HEK293 (cell line): ENCODE data around the gene SLC35E2B.
"Not testable (repeated sequence)": the region's sequence is repeated elsewhere in the genome, so short reads cannot be mapped to it uniquely, and the experiment has no call there.

Experiments used
- BCL11A ChIP-seq: fragments of 450-650 bp; formaldehyde crosslinking; IDR thresholded peaks from 2 replicates; pipeline ENCODE4 v1.5.1; 2016; ENCODE audit warnings: low read depth, missing biosample characterization, missing genetic modification characterization
- CTCF ChIP-seq: fragments of 450-650 bp; formaldehyde crosslinking; IDR thresholded peaks from 2 replicates; pipeline ENCODE4 v1.5.1; 2016; ENCODE audit warnings: missing biosample characterization, missing genetic modification characterization
- EGR2 ChIP-seq: fragments of 450-650 bp; formaldehyde crosslinking; IDR thresholded peaks from 2 replicates; pipeline ENCODE4 v1.5.1; 2016; ENCODE audit warnings: low read depth, missing biosample characterization, missing genetic modification characterization
- PRDM10 ChIP-seq: fragments of 450-650 bp; formaldehyde crosslinking; IDR thresholded peaks from 2 replicates; pipeline ENCODE4 v1.5.1; 2016; ENCODE audit warnings: missing biosample characterization, missing genetic modification characterization
- RBAK ChIP-seq: fragments of 450-650 bp; formaldehyde crosslinking; IDR thresholded peaks from 2 replicates; pipeline ENCODE4 v1.5.1; 2016; ENCODE audit warnings: missing biosample characterization, missing genetic modification characterization
- ZNF202 ChIP-seq: fragments of 450-650 bp; formaldehyde crosslinking; IDR thresholded peaks from 2 replicates; pipeline ENCODE4 v1.5.1; 2016; ENCODE audit warnings: missing biosample characterization, missing genetic modification characterization, borderline replicate concordance
- ZNF449 ChIP-seq: fragments of 450-650 bp; formaldehyde crosslinking; IDR thresholded peaks from 2 replicates; pipeline ENCODE4 v1.5.1; 2017; ENCODE audit warnings: missing biosample characterization, mild to moderate bottlenecking, missing genetic modification characterization, moderate library complexity
- ZNF596 ChIP-seq: fragments of 450-650 bp; IDR thresholded peaks from 2 replicates; pipeline ENCODE4 v1.5.0; 2018; ENCODE audit warnings: missing biosample characterization, mild to moderate bottlenecking, missing genetic modification characterization, moderate library complexity
- ZNF776 ChIP-seq: fragments of 450-650 bp; formaldehyde crosslinking; IDR thresholded peaks from 2 replicates; pipeline ENCODE4 v1.5.0; 2017; ENCODE audit warnings: missing biosample characterization, missing genetic modification characterization, borderline replicate concordance
- ZSCAN30 ChIP-seq: fragments of 450-650 bp; IDR thresholded peaks from 2 replicates; pipeline ENCODE4 v1.5.1; 2018; ENCODE audit warnings: missing biosample characterization, mild to moderate bottlenecking, missing genetic modification characterization, moderate library complexity

- TF ChIP-seq EGR2 (tag by site-specific recombination); RBAK; ZNF776 (tag by site-specific recombination); CTCF (tag by site-specific recombination); ZSCAN30 (tag by site-specific recombination); PRDM10 (tag by site-specific recombination); ZNF596; ZNF449 (tag by site-specific recombination); BCL11A (tag by site-specific recombination); ZNF202 (tag by site-specific recombination): not testable (repeated sequence)
Measured at GRCh38 chr1:1636621-1637478, 55.7 kb downstream of the SLC35E2B start.
